HS-27A (cell line): ENCODE measurements around the gene MYO1G.

Experiments
- DNase-seq: peaks from one replicate; pipeline ENCODE4 v3.0.0-alpha.2; 2012; ENCODE audit warnings: low read depth, missing footprints

Gene MYO1G

DNA sequence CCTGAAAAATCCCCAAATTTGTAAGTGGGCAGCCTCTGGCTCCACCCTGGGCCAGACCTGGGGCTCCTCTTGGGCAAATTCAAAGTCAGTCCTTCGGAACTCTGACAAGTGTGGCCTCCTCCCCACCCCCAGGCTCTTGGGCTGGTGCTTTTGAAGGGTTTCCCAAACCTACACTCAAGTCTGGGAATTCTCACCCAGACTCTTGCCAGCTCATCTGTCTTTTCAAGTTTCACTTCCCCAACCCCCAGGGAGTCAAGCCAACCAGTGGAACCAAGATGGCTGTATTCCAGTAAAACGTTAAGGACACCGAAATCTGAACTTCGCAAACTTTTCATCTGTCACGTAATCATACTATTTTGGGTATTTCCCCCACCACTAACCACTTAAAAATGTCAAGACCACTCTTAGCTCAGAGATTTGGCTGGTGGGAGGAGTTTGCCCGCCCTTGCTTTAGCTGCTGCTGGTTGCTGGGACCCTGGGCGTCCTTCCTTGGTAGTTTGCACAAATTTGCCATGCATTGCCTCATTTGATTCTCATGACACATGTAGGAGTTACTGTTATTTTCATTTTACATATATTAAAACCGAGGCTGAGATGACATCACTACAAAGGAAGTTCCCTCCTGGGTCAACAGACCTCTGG is 1.7 kb upstream of the MYO1G start:
- no peak for DNase-seq

DNA sequence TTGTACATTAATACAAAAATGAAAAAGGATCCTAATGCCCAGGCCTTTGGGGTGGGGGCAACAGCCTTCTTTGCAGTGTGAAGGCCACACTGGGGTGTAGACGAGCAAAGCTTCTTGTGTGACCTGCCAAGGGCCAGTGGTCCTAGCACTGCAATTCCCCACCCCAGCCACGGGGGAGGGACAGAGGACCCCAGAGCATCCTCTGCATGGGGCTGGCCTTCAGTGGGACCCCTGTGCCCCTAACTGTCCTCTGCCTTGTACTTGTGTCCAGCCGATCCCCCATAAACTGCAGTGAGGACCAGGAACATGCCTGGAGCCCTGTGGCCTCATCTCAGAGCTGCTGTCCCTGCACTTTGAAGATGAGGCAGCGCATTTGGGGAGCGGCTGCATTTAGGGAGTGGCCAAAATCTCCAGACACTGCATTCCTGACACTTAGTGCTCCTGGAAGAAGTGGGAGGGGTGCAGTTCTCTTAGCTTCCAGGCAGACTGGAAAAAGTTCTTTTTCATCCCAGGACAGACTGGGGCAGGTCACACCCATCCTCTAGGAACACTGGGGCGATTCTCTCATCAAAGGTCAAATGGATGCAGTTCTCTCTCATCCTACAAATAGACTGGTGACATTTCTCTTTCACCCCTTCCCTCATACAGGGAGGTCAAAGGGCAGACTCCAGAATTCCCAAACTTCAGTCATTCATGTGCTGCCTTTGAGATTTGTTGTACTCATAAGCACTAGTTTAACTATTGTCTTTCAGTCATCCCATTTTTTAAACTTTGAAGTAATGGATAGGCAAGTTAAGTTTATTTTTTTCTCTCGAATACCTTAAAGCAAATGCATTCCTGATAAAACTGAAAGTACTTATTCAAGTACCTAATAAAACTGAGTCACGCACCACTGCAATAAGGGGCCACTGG is 922 bp upstream of the MYO1G start:
- no peak for DNase-seq

DNA sequence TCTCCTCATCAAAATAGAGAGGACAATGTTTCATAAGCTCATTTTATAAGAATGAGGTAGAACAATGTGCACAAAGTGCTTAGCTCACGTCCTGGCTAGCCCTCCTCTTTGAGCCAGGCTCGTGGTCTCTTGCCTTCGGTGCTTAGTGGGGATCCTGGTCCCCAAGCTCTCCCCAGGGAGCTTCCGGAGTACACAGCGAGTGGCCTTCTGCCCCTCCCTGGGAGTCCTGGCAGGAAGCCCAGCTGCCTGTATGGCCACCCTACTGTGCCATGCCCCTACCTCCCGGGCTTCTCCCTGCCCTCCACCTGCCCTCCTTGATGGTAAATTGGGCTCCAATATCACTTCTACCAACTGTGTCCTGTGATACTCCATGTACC is 868 bp downstream of the MYO1G start:
- DNase-seq: no peak

DNA sequence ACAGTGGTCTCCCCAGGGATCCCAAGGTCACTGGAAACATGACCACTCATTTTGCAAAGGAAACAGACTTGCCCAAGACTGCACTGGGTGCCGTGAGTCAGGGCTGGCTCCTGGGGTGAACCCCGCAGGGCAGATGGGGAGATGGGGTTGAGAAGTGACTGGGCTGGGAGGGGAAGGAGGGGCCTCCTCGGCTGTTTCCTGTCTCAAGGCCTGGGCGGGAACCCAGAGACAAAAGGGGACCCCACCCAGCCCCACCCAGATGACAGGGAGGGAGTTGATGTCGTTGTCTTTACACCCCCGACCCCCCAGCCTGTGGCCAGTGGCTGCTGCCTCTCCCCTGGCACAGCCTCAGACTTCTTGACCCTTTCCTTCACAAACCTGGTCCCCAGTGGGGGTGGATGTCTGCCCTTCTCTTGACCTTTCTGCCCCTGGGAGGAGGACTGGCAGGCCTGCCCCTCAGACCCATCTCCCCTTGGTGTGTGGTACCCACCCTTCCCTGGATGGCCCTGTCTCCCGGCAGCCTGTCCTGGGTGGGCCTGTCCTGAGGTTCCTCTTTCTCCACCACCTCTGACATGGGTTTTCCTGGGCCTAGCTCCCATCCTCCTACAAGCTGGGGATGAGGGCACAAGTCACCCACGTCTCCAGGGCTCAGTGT is 1.4 kb downstream of the MYO1G start:
- DNase-seq: no peak

DNA sequence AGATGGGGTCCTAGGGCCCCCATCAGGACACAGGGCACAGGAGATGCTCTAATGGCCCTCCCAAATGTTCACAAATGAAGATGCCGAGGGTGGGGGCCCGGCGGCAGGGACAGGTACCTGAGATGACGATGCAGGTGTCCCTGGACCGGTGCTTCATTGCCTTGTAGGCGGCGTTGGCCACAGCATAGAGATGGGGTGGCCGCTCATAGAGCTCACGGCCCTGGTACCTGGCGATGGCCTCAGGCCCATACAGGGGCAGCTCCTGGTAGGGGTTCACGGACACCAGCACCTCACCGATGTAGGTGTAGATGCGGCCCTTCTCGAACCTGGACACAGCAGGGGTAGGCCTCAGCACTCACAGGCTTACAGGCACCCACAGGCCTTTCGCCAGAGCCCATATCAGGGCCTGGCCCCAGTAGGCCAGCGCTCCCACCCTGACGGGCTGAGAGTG is 2.0 kb downstream of the MYO1G start:
- DNase-seq: no peak

DNA sequence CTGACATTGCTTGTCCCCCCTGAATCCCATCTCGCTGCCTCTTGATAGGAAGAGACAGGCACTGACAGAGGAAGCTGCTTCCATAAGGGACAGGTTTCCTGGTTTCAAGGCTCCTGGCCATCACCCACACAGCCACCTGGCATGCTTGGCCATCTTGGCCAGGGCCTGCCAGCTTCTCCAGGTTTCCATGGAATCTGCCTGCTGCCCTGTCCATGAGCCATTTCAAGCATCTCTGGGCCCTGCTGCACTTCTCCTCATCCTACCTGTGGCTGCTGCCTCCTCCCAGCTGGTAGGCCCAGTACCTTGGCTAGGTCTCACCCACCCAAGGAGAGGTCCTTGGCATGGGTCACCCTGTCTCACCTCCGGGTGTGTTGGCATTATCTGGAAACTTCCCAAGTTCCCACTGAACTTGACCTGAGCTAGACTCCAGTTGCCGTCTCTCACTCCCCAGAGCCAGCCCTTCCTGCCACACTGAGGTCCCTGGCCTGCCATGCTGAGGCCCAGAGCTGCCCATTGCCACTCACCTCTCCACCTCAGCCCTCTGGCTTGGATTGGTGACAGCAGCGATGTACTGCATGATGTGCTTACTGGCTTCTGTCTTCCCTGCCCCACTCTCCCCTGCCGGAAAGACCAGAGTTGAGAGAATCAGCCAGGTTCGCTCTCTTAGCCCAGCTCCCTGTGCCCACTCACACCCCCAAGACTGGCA is 2.6 kb downstream of the MYO1G start:
- no peak for DNase-seq

DNA sequence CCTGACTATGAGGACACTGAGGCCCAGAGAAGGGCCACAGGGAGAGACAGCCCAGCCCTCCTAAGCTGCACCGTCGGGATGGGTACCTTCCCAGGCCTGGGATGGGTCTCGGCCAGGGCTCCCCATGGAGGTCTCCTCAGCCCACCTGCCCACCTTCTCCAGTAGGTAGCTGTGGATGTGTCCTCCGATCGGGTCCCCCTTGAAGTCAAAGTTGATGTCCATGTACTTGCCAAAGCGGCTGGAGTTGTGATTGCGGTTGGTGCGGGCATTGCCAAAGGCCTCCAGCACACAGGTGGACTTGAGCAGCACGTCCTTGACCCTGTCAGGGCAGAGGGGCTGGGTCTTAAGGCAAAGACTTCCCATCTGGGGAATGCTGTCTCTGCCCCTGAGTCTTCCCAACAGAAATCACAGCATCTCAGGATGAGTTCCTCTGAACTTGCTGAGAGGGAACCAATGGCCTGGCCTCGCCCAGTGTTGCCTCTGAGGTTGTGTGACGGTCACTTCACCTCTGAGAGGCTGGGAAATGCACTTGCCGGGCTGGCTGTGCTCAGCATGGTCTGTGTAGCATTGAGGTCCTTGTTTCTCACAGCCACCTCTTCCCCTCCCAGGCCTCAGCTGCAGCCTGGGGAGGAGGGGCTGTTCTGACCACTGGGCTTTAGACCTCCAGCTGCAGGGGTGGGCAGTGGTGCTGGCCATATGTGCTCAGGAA is 3.3 kb downstream of the MYO1G start:
- DNase-seq: no peak

DNA sequence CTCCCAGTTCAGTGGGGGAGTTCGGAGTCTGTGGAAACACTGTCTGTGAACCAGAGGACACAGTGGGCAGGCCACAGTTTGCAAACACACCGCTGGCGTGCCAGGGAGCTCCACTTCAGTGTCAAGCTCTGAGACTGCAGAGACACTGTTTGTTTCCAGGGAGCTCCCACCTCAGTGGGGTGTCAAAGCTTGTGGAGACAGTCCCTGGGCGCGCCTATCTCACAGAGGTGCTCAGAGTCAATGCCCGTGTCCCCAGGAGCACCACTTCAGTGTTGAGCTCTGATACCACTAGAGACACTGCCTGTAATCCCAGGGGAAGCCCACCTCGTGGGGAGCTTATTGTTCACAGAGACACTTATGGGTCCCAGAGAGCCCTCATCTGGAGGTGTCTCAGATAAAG is 4.3 kb downstream of the MYO1G start:
- no peak for DNase-seq

DNA sequence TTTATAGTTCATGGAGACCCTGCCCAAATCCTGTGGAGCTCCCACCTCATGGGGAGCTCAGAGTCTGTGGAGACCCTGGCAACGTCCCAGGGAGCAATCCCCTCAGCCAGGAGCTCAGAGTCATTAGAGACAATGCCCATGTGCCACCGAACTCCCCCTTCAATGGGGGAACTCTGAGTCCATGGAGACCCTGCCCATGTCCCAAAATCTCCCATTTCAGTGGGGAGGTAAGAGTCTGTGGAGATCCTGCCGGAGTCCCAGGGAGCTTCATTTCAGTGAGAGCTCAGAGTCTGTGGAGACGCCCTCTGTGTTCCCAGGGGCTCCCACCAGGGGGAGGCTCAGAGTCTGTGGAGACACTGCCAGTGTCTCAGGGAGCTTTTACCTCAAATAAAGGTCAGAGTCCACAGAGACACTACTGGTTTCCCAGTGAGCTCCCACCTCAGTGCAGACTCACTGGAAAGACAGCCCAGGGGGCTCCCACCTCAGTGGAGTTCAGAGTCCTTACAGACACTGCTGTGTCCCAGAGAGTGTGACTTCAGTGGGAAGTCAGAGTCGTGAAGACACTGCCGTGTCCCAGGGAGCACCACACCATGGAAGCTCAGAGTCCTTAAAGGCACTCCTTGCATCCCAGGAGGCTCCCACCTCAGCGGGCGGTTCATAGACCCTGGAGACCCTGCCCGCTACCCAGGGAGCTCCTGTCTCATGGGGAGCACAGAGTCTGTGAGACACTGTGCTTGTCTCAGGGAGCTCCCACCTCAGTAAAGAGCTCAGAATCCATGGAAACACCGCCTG is 5.0 kb downstream of the MYO1G start:
- no peak for DNase-seq

DNA sequence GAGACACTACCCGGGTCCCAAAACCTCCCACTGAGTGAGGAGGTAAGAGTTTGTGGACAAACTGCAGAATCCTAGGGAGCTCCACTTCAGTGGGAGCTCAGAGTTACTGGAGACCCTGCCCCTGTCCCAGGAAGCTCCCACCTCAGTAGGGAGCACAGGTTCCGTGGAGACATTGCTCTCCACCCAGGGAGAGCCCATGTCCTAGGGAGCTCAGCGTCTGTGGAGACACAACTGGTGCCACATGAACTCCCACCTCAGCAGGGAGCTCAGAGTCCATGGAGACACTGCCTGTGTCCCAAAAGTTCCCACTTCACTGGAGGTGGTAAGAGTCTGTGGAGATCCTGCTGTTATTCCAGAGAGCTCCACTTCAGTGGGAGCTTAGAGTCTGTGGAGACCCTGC is 6.3 kb downstream of the MYO1G start:
- no peak for DNase-seq

DNA sequence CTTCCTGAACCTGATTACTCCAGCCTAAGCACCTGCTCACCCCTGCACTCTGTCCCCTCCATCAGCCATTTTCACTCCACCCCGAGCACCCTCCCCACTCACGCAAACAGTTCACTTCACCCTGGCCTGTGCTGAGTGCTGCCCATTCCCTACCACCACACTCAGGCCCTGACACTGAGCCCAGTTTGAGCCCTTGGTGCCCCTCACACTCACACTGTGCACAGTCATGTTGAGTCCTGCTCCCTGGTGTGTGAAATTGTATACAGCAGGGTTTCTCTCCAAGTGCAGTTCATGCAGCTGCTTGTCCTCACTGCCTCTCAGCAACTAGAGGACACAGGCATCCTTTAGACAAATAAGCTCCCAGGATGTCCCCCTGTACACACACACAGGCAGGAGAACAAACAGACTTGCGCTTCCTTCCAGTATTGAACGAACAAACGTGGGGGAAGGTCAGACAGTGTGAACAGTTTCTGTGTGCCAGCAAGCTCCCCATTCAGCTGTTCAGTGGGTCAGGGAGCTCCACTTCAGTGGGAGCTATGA is 6.8 kb downstream of the MYO1G start:
- no peak for DNase-seq

DNA sequence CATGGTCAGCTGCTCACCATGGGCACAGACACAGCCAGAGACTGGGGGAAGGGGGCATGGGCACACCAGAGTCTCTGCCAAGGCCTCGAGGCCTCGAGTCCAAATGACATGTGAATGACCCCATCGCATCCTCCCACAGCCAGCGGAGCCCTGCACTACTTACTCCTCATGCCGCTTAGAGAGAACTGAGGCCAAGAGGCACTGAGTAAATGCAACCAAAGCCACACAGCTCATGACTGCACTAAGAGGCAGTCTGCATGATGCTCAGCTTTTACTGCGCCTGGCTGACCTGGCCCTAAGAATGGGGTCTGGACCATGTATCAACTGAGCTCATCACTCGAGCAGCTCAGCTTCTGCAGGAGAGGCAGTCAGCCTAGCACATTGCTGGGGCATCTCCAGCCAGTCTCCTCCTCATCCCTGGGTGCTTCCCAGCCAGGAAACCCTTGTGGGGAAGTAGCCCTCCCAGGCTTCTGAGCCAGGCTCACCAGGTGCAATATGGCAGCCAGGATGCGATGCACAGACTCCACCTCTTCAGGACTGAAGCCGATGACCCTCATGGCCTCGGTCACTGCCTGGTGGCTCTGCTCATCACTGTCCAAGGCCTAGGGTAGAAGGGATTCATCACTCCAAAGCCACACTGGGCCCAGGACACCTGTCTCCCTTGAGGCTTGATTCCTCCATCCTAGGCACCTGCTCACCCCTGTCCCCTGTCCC is 7.5 kb downstream of the MYO1G start:
- no peak for DNase-seq

DNA sequence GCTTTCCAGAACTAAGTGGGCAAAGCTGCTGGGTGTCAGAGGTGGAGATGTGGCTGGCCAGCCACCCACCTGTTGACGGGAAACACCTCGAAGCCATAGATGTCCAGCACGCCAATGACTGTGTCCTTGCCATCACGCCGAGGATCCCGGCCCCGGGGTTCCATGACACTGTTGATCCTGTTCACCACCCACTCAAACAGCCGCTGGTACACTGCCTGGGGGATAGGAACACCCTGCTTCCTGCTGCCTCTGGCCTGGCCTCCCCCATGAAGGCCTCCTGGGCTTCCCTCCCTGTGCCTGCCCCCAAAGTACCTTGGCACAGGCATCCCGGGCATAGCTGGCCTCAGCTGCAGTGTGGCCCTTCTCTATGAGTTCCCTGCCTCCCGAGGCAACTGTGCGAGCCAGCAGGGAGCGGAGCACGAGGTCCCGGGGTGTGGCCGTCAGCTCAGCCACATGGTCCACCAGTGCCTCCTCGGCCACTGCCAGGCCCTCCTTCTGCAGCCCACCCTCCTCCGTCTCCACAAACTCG is 8.2 kb downstream of the MYO1G start:
- DNase-seq: no peak

DNA sequence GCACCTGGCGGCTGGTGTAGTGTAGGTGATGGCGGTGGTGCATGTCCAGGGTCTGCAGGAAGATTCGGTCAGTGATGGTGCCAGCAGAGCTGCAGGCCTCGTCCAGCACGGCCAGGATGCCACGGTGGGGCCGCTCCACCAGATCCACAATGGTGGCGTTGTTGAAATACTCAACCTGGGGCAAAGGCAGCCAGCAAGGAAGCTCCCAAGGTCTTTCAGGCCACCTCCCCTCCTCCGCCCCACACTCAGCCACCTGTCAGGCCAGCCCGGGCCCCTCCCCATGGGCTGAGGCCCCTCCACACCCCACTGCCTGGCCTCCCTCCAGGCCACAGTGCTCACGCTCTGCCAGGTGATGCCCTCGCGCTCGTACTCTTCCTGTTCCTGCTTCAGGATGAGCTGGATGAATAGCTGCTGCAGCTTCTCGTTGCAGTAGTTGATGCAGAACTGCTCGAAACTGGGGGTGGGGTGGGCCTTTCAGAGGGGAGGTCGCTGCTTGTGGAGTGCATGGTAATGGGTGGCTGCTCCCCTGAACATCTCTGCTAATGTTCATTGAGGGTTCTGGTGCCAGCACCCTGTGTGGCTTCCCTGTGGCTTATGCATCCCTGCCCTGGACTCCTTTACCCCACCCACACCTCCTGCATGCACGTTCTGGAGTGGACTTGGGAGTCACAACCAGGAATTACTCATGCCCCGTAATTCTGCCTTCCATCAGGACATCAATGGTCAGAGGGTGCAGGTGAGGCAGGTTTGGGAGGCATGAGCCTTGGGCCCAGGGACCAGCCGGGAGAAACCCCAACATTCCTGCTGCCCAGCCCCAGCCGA is 8.9 kb downstream of the MYO1G start:
- no peak for DNase-seq

DNA sequence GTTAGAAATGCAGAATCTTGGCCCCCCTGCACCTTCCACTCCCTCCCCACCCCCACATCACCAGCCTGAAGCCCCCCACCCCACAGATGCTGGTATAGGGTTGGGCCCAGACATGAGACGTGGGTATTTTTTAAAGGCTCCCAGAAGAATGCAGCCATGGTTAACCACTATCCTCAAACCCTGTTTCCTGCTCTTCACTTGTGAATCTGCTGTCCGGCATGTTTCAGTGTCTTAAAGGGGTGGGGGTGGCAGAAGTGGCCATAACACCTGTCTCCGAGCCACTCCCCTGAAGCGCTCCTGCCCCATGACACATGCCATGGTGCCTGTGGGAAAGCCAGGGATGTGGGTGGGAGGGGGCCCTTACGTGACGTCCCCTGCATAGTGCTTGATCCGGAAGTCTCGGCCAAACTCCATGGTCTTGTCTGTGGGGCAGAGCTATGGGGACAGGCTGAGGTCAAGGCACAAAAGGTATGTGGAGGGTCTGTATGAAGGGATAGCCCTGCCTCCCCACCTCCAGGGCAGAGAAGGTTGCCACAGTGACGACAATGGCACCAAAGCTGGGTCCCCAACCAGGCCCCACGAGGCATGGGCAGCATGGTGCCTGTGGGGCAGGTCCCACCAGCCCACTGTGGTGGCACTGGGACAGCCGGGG is 9.6 kb downstream of the MYO1G start:
- no peak for DNase-seq

DNA sequence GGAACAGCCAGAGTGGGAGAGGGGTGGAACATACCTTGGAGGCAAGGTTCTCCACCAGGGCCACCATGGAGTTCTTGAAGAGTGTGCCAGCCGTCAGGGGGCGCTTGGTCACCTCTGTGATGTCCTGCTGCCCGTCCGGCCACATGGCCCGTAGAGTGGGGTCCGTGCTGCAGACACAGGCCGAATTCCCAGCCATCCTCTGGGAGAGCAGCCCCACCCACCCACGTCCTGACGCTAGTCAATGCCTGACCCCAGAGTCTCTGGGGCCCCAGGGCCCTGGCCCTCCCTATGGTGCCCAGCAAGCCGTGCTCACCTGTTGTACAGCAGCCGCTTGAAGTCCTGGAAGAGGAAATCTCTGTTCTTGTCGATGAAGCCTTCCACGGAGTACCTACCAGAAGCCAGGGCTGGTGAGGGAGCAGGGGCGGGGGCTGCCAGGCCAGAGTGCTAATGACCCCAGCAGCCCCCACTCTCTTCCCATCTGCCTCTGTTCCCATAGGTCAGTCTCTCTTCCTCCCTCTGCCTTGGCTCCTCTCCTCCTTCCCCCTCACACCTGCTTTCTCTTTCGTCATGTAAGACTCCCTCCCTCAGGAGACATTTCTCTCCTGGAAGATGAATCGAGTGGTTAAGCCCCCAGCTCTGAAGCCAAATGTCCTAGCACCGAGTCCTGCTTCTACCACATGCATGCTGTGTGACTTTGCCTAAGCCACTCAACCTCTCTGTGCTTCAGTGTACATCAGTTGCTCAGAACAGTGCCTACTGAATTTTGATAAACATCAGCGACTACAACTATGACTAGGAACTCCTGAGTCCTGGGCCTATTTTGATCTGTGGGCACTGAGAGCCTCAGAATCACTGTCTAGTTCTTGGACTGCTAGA is 11.0 kb downstream of the MYO1G start:
- no peak for DNase-seq
